ENCODE measurements around the gene DDX20.

Gene DDX20

DNA sequence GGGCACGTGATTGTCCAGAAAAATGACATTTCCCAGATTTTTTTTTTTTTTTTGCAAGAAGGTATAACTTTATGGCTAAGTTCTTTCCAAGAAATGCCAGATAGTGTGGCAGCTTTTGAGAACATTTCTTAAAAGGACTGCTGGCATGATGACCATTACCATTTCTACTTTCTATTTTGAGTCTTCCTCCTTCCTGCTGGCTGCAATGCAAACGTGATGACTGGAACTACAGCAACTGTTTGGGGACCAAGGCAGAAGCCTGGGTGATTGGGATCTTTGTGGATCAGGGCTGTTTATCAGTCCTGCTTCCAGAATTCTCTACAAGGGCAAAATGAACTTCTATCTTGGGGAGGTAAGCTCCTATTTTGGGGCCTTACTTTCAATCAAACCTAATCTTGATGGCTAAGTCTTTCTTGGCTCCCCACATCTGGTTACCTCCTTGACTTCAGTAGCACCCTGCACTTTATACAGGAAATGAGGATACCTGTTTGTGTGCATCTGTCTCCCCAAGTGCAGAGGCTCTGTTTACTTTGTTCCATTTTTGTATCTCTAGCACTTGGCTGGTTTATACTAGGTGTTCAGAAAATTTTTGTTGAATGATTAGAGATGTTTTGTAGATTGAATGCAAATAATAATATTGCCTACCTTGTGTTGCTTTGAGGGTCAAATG lies 3.7 kb upstream of the DDX20 start:
- no peak for DNase-seq

DNA sequence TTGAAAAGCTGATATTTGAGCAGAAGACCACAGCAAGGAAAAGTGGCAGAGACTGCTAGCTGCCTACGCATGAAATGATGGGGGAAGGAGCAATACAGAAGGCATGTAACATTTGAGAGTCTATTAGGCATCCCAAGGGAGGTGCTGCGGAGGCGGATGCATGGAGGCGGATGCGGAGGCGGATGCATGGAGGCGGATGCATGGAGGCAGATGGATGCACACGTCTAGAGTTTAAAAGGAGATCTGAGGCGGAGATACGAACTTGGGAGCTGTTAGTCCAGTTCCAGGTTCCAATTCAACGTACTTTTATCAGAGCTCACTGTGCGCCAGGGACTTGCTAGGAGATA lies 744 bp upstream of the DDX20 start:
- peak; percentile 61 for DNase-seq

DNA sequence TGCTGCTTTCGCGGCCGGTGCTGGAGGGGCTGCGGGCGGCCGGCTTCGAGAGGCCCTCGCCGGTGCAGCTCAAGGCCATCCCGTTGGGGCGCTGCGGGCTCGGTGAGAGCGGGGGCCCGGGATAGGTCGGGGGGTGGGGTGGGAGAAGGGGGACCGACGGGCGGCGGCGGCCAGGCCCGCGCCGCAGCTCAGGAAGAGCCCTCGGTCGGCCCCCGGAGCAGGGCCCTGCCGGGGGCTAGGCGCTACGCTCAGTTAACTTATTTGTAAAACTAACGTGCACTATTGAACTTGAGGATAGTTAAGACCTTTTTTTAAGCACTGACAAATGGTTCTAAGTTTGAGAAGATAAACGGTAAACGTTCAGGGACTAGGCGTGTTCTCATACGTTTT lies 418 bp downstream of the DDX20 start:
- no peak for DNase-seq

DNA sequence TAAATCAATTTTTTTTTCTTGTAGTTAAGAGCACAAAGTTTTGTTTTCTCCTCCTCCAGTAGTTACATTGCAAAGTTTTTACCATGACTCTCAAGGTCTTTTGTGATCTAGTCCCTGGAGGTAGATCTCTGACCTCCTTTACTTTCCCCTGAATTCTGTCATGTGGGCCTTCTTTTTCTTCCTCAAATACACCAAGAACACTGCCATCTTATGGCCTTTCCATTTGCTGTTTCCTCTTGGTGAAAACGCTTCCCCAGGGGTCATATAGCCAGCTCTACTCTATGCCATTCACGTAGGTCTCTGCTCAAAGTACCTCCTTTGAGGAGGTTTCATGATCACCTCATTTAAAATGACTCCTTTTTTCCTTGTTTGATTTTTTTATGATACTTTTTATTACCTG lies 2.7 kb downstream of the DDX20 start:
- DNase-seq, result no peak

DNA sequence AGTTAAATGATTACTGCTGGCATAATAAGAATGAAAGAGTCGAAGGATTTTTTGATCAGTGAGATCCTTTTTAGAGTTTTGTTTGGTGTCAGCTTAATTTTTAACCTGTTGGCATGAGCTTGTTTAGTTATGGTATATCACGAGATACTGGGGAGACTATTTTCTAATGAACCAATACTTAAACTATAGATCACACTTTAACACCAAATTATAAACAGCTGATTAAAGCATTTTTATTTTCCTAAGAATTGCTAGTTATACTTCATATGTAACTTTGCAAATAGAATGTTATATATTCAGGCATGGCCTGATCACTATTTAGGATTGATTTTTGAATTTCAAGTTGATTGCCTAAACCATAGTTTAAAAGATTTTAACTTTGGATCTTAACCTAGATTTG lies 6.0 kb downstream of the DDX20 start:
- no peak for DNase-seq

DNA sequence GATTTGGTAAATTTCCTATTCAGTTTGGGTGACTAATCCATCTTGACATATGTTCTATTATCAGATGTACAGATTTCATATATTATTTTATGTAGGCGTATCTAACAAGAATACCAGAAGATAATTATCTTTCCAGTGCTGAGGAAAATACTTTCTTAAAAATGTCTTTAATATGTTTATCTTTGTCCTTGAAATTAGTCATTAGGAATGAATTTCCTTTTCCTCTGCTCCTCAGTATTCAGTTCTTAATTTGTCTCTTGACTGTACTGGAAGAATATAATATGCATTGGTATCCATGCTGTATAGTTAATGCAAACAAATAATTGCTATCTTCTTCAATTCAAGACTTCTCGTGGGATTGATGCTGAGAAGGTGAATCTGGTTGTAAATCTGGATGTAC lies 6.6 kb downstream of the DDX20 start:
- DNase-seq, result no peak

DNA sequence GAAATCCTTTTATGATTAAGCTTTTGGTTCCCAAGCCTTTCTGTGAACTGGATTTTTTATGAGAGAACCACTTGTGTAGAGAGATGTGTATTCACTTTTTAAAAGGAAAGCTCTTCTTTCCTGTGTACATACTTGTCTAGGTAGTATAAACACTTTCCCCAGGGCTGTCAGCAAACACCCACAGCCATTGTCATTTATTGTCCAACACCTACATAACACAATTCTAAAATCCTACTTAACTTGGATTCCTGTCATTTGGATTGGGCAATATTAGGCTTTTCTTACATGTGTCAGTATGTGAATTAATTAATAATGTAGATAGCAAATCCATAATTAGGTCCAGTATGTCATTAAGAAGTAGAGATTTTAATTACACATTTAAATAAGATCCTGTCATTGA lies 12.3 kb downstream of the DDX20 start:
- DNase-seq, result no peak

DNA sequence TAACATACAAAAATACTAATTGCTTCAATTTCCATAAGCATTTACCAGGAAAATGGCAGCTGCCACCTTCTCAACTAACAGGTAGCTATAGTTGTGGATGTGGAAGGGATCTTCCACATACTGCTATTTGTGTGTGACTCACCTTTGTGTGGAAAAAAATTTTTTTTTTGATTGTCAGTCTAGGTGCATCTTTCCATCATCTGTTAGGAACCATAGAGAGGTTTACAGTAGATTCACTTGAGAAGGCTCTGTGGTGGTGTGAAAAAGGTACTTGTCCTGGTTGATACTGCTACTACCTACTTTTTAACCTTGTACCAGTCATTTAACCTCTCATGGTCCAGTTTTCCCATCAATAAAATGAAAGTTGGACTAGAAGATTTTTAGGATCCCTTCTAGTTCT lies 12.9 kb downstream of the DDX20 start:
- DNase-seq, result no peak

DNA sequence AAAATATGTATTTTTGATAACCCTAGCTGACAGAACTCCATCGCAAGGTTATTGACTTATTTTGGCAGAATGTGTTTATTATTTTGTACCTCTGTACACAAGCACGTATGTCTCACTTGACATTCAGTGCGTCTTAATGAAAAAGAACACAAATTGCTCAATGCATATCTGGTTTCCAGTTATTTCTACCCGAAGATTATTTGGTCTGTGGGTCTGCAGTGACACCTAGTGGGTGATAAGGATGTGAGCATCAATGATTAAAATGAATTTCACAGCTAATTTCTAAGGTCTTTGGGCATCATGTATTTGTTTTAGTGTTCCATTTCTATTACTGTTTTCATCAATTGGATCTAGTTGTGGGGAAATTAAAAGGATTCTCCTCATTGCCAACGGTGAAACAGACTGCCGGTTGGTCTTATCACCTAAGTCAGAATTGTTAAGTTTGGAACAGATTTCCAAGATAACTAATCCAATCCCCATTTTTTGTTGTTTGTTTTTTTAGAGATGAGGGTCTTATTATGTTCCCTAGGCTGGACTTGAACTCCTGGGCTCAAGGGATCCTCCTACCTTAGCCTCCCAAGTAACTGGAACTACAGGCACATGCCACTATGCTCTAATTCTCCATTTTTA lies 13.9 kb downstream of the DDX20 start:
- DNase-seq, result peak; percentile 74

DNA sequence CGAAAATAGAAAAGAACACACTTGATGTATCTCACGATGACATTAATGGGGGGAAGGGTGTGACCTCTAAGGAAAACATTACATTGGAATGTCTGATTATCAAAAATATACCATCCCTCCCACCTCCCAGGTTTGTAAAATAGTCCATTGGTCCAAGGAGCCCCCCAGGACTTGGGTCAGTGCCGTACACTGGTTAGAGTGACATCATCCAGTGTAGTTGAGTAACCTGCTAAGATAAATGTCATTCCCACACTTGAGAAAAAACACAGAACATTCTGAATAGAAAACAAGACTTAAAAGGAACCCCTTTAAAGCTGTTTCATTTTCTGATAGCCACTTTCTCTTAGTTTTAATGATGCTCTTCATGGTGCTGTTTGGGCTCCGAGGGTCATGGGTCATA lies 15.2 kb downstream of the DDX20 start:
- DNase-seq, result no peak

DNA sequence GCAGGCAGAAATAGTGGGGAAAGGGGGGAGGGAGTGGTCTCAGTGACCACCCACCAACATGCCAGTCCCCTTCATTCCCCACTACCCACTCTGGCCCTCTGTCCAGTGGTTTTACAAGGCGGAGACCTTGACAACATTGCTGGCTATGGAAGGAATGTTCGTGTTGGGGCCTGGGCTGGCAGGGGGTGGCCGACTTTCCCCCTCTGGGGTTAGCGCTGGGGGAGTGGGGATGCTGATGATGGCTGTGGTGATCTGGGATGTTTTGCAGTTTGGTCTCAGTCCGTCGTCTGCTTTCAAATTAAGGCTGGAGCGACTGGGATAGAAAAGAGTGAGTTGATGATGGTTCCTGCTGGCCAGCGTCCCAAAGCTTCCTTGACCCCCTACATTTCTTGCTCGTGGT lies 20.3 kb downstream of the DDX20 start:
- DNase-seq, result no peak

DNA sequence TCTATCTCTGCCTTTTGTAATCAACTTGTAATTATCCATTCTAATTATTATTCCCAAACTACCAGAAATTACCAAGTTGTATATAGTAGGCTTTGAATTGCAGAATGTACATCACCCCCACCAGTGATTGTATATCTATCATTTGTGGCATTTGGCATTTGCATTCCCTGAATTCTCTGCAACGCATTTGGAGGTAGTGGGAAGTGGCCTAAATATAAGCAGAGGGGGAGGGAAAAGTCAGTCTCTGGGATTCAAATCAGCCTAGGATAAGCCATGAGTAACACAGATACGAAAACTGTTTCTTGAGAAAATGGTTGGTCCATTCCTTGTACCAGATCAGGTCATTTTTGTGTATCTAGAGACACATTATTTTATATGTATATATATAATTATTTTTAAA lies 20.7 kb downstream of the DDX20 start:
- no peak for DNase-seq

DNA sequence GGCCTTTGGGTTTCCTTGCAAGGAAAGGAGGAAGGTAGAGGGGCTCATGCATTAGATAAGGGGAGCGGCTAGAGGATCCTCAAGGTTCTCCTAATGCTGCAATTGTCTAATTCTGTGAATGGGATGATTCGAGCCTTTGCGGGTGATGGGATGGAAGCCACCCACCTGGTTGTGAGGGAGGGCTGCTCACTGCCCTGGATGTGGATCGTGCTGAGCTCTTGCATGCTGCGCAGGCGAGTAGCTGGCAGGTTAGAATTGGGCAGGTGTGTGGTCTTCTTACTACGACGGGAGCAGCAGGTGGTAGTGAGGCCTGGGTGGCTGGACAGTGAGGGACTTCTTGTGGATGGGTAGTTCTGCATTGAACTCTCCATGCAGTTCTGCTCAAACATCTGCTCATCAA lies 21.2 kb downstream of the DDX20 start:
- no peak for DNase-seq

DNA sequence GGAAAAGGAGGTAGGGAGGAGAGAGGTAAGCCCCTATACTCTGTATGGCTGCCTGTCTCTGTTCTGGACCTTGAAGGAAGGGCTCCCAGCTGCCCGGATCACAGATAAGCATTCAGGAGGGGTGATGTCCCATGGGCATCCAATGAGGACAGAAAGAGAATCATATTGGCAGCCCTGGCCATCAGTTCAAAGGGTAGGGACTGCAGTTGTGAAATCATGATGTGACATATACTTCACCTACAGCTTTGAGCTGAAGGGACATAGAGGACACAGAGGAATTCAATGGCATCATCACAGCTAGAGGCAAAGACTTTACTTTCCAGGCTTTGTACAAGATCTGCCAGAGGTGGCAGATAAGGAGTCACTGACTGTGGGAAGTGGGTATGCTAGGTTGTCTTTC lies 21.6 kb downstream of the DDX20 start:
- DNase-seq, result no peak

DNA sequence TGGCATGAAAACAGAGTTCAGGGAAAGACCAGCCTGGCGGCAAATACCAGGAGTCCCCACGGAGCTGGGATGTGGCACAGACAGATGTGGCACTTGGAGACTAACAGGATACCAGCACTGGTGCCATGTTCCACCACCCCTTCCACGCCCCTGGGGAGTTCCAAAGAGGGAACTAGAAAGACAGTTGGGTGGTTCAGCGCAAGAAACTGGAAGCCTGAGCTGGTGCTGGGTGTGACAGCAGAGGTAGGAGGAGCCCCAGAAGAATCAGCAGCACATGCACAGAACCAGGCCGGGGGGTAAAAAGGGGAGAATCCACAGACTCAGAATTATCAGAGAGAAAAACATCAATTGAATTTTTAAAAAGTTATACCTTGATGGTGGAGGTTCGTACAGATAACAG lies 22.4 kb downstream of the DDX20 start:
- no peak for DNase-seq

DNA sequence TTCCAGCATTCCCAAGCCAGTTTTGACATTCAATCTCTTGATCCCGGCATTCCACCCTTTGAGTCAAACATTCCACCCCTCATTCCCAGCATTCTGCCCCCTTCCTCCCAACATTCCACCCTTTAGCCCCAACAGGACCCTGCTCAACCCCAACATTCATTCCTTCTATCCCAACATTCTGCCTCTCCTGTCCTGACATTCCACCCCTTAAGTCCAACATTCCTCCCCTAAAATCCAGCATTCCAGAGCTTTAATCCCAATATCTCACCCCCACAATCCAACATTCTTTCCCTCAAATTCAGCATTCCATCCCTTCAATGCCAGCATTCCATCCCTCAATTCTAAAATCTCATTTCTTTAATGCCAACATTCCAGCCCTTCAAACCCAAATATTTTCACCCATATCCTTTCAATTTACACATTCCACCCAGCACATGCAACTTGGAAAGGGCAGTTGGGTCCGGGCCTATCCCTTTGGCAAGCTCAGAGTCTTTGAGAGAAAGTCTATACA lies 22.9 kb downstream of the DDX20 start:
- peak; percentile 25 for DNase-seq

DNA sequence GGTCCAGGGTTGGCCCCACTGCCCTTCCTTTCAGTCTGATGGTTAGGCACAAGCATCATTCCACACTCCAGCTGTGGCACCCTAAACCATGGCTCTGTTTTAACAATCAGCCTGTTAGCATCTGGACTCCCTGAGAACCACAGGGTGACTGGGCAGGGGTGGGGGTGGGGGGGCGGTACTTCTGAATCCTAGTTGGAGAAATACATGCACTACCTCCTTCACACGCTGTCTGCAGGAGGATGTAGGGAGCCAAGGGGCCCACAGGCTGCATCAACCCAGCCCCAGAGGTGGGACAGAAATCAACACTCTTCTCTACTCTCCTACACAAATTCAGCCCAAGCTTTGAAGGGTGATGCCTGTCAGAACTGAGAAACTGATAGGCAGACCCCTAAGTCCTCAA lies 23.8 kb downstream of the DDX20 start:
- no peak for DNase-seq

DNA sequence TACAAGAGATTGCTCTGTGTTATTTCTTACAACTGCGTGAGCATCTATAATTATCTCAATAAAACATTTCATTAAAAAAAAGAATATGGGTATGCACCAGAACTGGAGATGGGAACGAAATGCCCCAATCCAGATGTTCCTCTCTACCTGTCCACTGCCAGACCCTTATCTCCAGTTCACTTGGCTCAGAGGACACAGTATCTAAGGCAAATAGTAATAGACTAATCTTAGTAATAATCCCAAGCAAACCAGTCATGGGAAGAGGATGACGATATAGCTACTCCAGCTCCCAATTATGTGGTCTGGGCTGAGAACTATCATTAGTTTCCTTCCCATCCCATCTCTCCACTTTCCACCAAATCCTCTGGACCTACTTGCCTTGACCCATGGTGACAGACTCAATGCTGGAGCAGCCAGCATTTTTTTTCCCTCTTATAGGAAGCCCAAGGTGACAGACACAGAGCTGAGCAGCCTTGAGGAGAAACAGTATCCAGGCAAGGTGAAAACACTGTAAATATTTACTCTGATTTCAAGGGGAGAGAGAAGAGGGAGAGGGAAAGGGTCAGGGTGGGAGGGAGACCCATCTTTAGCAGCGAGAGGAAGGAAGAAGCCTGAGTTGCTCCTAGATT lies 28.7 kb downstream of the DDX20 start:
- DNase-seq, result no peak

DNA sequence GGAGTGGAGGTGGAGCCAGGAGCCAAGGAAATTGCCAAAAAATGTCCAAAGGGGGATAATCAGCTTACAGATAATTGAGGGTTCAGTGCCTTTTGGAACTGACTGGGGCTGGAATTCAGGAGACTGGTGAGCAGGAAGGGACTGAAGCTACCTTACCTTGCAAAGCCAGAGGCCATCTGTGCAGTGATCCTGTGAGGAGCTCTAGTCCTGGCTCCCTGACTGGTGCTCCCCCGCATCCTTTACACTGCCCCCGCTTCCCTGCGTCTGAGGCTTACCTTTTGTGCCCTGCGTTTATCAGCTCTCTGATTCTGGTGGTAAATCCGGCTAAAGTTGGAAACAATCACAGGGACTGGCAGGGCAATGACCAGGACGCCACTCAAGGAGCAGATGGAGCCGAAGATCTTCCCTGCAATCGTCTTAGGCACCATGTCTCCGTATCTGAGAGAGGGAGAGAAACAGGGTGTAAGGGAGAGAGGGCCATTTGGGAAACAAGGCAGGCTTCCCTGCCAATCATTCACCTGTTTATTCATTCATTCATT lies 31.0 kb downstream of the DDX20 start:
- DNase-seq, result no peak

DNA sequence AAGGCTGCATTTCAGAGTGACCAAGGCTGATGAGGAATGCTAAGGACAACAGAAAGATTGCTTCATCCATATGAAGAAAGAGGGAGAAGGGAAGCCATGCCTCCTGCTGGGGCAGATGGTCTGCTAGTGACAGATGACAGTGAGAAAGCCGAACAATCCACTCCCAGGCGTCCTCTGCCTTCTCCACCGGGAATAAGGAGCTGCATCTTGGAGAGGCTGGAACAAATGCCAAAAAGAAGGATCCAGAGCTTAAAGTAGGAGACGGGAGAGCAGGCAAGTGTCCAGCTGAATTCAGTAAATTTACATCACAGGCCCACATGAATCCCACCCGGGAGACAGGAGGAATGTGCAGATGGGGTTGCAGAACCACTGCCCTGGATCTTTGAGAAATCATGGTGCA lies 33.4 kb downstream of the DDX20 start:
- no peak for DNase-seq

DNA sequence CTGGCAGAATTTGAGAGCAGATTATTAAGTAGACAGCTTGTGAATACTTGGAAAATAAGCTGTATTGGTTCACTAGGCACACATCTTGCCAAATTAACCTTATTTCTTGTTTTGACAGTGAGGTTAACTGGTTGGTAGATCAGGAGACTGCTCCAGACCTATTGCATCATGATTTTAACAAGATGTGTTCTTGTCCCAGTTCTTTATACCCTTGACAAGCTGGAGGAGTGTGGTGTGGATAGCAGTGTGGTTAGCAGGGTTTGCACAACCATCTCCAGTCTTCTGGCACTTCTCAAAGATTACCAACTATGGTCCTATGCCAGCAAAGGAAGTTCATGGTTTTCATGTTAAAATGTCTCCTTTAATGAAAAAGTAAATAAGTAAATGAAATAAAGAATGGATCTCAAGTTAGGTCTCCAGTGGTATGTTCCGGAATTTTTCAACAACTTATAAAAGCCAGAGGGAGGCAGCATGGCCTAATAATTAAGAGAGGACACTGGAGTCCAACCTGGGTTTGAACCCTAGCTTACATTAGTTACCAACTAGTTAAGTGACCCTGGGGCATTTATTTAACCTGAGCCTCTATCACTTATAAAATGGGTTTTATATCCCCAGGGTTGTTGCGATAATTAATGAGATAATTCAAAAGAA lies 34.1 kb downstream of the DDX20 start:
- DNase-seq, result no peak

DNA sequence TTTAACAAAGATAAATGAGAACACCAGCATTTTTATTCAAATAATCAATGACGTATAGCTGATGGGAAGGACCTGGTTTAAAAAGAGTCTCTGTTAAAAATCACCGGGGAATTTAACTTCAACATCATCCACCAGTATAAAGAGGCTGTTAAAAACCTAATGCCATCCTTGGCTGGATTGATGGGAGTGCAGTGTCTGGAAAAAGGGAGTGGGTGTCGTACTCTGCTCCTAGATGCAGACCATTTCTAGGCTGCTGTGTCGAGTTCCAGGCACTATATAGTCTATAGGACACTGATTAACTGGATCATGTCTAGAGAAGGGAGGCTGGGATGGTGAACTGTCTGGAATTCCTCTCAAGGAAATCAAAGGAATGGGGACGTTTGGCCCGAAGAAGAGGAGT lies 36.1 kb downstream of the DDX20 start:
- no peak for DNase-seq

DNA sequence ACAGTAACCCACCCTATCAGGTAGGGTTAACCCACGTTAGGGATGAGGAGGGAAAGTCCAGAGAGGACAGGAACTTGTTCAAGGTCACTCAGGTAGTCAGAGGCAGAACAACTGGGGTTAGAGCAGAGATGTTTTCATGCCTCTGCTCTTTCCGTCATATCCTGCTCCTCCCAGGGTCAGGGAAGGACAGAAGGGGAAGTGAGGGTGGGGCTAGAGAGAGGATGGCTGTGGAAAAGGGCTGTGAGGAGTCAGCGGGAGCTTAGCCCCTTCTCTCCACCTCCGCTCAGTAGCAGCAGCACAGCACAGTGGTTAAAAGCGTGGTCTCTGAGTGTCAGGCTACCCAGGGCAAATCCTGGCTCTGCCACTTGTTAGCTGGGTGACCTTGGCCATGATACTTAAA lies 36.5 kb downstream of the DDX20 start:
- no peak for DNase-seq

DNA sequence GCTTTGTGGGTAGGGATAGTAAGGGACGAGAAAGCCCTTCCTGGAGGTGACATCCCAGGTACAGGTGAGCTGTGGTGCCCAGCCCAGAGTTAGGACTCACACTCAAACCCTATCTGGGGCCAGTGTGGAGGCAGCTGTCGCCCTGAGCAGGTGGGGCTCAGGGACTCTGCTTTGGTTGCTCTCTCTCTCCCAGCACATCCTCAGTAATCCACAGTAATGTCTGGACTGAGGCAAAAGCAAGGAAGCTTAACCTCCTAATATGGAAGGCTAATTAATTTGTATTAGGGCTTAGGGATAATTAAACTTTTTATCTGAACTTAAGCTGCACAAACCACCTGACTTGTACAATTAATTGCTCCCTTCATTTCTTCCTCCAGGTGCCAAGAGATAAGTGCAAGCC lies 38.2 kb downstream of the DDX20 start:
- no peak for DNase-seq

Data from HCEC 1CT (cell line).